Colon (tissue), 2 donors: ENCODE measurements around the gene LDLRAD3.

Experiments used
- FAIRE-seq: peaks from 2 replicates; lab custom pipeline; 2012; peaks lifted over from hg19 to GRCh38; lab: Jason Lieb, UNC
- donor health status: control.
- donor health status: control.

The LDLRAD3 gene

GRCh38 chr11:35927682-35928081, 16.2 kb upstream of the LDLRAD3 start:
- no peak for FAIRE-seq

- no peak for FAIRE-seq
These were observed 15.0 kb upstream of the LDLRAD3 start for GRCh38 chr11:35928688-35929395.

GRCh38 chr11:35930466-35930865, 13.4 kb upstream of the LDLRAD3 start:
- FAIRE-seq: no peak

GRCh38 chr11:35932121-35932520, 11.7 kb upstream of the LDLRAD3 start:
- FAIRE-seq: no peak

GRCh38 chr11:35932681-35933319, 11.1 kb upstream of the LDLRAD3 start:
- no peak for FAIRE-seq

GRCh38 chr11:35933320-35933871, 10.5 kb upstream of the LDLRAD3 start:
- no peak for FAIRE-seq

GRCh38 chr11:35934271-35934670, 9.6 kb upstream of the LDLRAD3 start:
- FAIRE-seq: no peak

GRCh38 chr11:35934981-35935380, 8.9 kb upstream of the LDLRAD3 start:
- FAIRE-seq: no peak

GRCh38 chr11:35935390-35935789, 8.5 kb upstream of the LDLRAD3 start:
- no peak for FAIRE-seq

GRCh38 chr11:35937111-35937510, 6.8 kb upstream of the LDLRAD3 start:
- no peak for FAIRE-seq

- no peak for FAIRE-seq
These were observed 6.2 kb upstream of the LDLRAD3 start for GRCh38 chr11:35937700-35938099.

- no peak for FAIRE-seq
These were observed 5.6 kb upstream of the LDLRAD3 start for GRCh38 chr11:35938231-35938630.

GRCh38 chr11:35943309-35943708, 553 bp upstream of the LDLRAD3 start:
- no peak for FAIRE-seq

GRCh38 chr11:35944503-35945136, 758 bp downstream of the LDLRAD3 start:
- no peak for FAIRE-seq

GRCh38 chr11:35945137-35945518, 1.3 kb downstream of the LDLRAD3 start:
- FAIRE-seq: no peak

- no peak for FAIRE-seq
These were observed 2.9 kb downstream of the LDLRAD3 start for GRCh38 chr11:35946766-35947165.

- no peak for FAIRE-seq
These were observed 3.6 kb downstream of the LDLRAD3 start for GRCh38 chr11:35947437-35947836.

- FAIRE-seq: no peak
These were observed 5.4 kb downstream of the LDLRAD3 start for GRCh38 chr11:35949242-35949641.

- FAIRE-seq: no peak
These were observed 6.2 kb downstream of the LDLRAD3 start for GRCh38 chr11:35950082-35950481.

- FAIRE-seq: no peak
These were observed 7.8 kb downstream of the LDLRAD3 start for GRCh38 chr11:35951680-35952079.

- FAIRE-seq: no peak
These were observed 9.4 kb downstream of the LDLRAD3 start for GRCh38 chr11:35953081-35953760.

GRCh38 chr11:35954205-35954604, 10.3 kb downstream of the LDLRAD3 start:
- FAIRE-seq: no peak

GRCh38 chr11:35955636-35956035, 11.8 kb downstream of the LDLRAD3 start:
- no peak for FAIRE-seq
